H1 (cell line): ENCODE data around the gene RBM19. TPM values are rescaled to one million over a fixed set of nuclear protein-coding genes. Genes with fewer than 3 reads are reported as not detected.

Experiments
- CTCF ChIA-PET: fragments of 300-600 bp; sonication (Branson Sonifier 250); formaldehyde crosslinking; loops from one replicate; lab custom pipeline; 2021; ENCODE audit not compliant: partially characterized antibody; lab: Charles Lee
- POLR2A ChIA-PET: fragments of 300-600 bp; sonication (Branson Sonifier 250); formaldehyde crosslinking; loops from one replicate; lab custom pipeline; 2021; ENCODE audit warnings: inconsistent platforms; ENCODE audit not compliant: partially characterized antibody; lab: Charles Lee
- DNase-seq, 2 experiments: peaks; one replicate each; pipeline versions ENCODE4 v3.0.0 to v3.0.0-alpha.2; 2010 to 2022; ENCODE audit warnings: low spot score in 2 of 2, low read depth in 1 of 2, mixed read lengths in 1 of 2
- FAIRE-seq: peaks from 2 replicates; lab custom pipeline; 2011; peaks lifted over from hg19 to GRCh38; lab: Jason Lieb, UNC
- H2AFZ ChIP-seq: 2 replicates; pipeline ENCODE4 v1.8.1; 2012; ENCODE audit warnings: low read length, inconsistent platforms
- H2AK5ac ChIP-seq: 2 replicates; pipeline ENCODE4 v1.6.1; 2013; ENCODE audit warnings: low read depth, low read length
- H2BK120ac ChIP-seq: replicated peaks from 2 replicates; pipeline ENCODE3; 2013; ENCODE audit warnings: low read depth, low read length, inconsistent platforms
- H2BK12ac ChIP-seq: 2 replicates; pipeline ENCODE4 v1.6.1; 2013; ENCODE audit warnings: low read depth, low read length
- H2BK15ac ChIP-seq: 2 replicates; pipeline ENCODE4 v1.6.1; 2013; ENCODE audit warnings: low read length
- H2BK20ac ChIP-seq: 2 replicates; pipeline ENCODE4 v1.6.1; 2013; ENCODE audit warnings: low read length
- H2BK5ac ChIP-seq: 2 replicates; pipeline ENCODE4 v1.6.1; 2013; ENCODE audit warnings: low read depth, low read length
- H3K14ac ChIP-seq: 2 replicates; pipeline ENCODE4 v1.6.1; 2013; ENCODE audit warnings: inconsistent platforms; ENCODE audit not compliant: insufficient read length
- H3K18ac ChIP-seq: 2 replicates; pipeline ENCODE4 v1.6.1; 2013; ENCODE audit warnings: low read length; ENCODE audit errors: extremely low read depth
- H3K23ac ChIP-seq: 2 replicates; pipeline ENCODE4 v1.6.1; 2013; ENCODE audit warnings: inconsistent platforms; ENCODE audit not compliant: insufficient read length
- H3K23me2 ChIP-seq: 2 replicates; pipeline ENCODE4 v1.6.1; 2013; ENCODE audit warnings: low read depth, low read length
- H3K27ac ChIP-seq: 2 replicates; pipeline ENCODE4 v1.6.1; 2011; ENCODE audit warnings: low read depth, low read length, inconsistent platforms
- H3K27me3 ChIP-seq, 4 experiments: replicated peaks in 1 of 4; 1 replicate in 1 of 4; 2 replicates in 3 of 4; pipeline versions ENCODE4 v1.6.1 to v1.8.1; 2011 to 2013; ENCODE audit warnings: low read length in 3 of 4, mild to moderate bottlenecking in 3 of 4, inconsistent platforms in 2 of 4, mixed read lengths in 2 of 4, moderate library complexity in 1 of 4; ENCODE audit not compliant: control insufficient read depth in 3 of 4, insufficient read depth in 3 of 4; ENCODE audit errors: extremely low read depth in 1 of 4
- H3K36me3 ChIP-seq, 4 experiments: 2 replicates each; pipeline versions ENCODE4 v1.6.1 to v1.8.1; 2011 to 2013; ENCODE audit warnings: mild to moderate bottlenecking in 4 of 4, low read length in 3 of 4, moderate library complexity in 2 of 4, control low read depth in 1 of 4, inconsistent platforms in 1 of 4; ENCODE audit not compliant: insufficient read depth in 4 of 4, control insufficient read depth in 2 of 4
- H3K4ac ChIP-seq: replicated peaks from 2 replicates; pipeline ENCODE3; 2013; ENCODE audit warnings: low read length, low read depth, mixed read lengths, inconsistent platforms; ENCODE audit not compliant: insufficient read length
- H3K4me1 ChIP-seq, 4 experiments: replicated peaks in 1 of 4; 1 replicate in 1 of 4; 2 replicates in 3 of 4; pipeline versions ENCODE4 v1.6.1 to v1.8.1; 2011 to 2013; ENCODE audit warnings: low read length in 3 of 4, inconsistent platforms in 2 of 4, mixed read lengths in 1 of 4; ENCODE audit not compliant: insufficient read depth in 4 of 4, control insufficient read depth in 3 of 4
- H3K4me2 ChIP-seq, 2 experiments: 2 replicates each; pipeline versions ENCODE4 v1.6.1 to v1.8.1; 2011 to 2013; ENCODE audit warnings: low read depth in 2 of 2, low read length in 2 of 2, control low read depth in 1 of 2, inconsistent platforms in 1 of 2, mild to moderate bottlenecking in 1 of 2; ENCODE audit not compliant: insufficient read depth in 1 of 2
- H3K4me3 ChIP-seq, 4 experiments: fragments of 200-600, 300-600 bp in 1 of 4; sonication (generic), shearing (Covaris generic), sonication (Bioruptor Twin) in 1 of 4; 2 replicates each; pipeline versions ENCODE4 v1.5.1 to v1.8.1; 2011 to 2016; ENCODE audit warnings: low read length in 4 of 4, low read depth in 3 of 4, control low read depth in 2 of 4, inconsistent platforms in 2 of 4, mild to moderate bottlenecking in 2 of 4, mixed read lengths in 1 of 4, moderate library complexity in 1 of 4; ENCODE audit not compliant: insufficient read depth in 2 of 4; ENCODE audit errors: extremely low read depth in 1 of 4
- H3K56ac ChIP-seq: replicated peaks from 2 replicates; pipeline ENCODE3; 2013; ENCODE audit warnings: low read depth, mild to moderate bottlenecking, mixed read lengths, low read length, inconsistent platforms; ENCODE audit not compliant: insufficient read length
- H3K79me1 ChIP-seq: 2 replicates; pipeline ENCODE4 v1.6.1; 2013; ENCODE audit warnings: low read depth, low read length, control low read depth
- H3K79me2 ChIP-seq, 2 experiments: 2 replicates each; pipeline versions ENCODE4 v1.6.1 to v1.8.1; 2012 to 2013; ENCODE audit warnings: low read length in 2 of 2, mild to moderate bottlenecking in 2 of 2, inconsistent platforms in 1 of 2; ENCODE audit not compliant: insufficient read depth in 2 of 2, control insufficient read depth in 1 of 2
- H3K9ac ChIP-seq, 4 experiments: replicated peaks in 1 of 4; 1 replicate in 1 of 4; 2 replicates in 3 of 4; pipeline versions ENCODE4 v1.6.1 to v1.8.1; 2011 to 2013; ENCODE audit warnings: low read depth in 3 of 4, low read length in 3 of 4, control low read depth in 2 of 4, mild to moderate bottlenecking in 2 of 4, moderate library complexity in 2 of 4, inconsistent platforms in 1 of 4; ENCODE audit errors: extremely low read depth in 1 of 4
- H3K9me3 ChIP-seq, 2 experiments: 2 replicates each; pipeline versions ENCODE4 v1.6.1 to v1.8.1; 2012 to 2013; ENCODE audit warnings: mild to moderate bottlenecking in 2 of 2, moderate library complexity in 2 of 2, control low read depth in 1 of 2, inconsistent platforms in 1 of 2, low read depth in 1 of 2, low read length in 1 of 2, mixed read lengths in 1 of 2; ENCODE audit not compliant: insufficient read depth in 2 of 2
- H4K20me1 ChIP-seq, 2 experiments: replicated peaks in 1 of 2; 2 replicates each; pipeline versions ENCODE3 to v1.8.1; 2011 to 2013; ENCODE audit warnings: inconsistent platforms in 2 of 2, low read length in 2 of 2, mild to moderate bottlenecking in 1 of 2; ENCODE audit not compliant: insufficient read depth in 2 of 2, control insufficient read depth in 1 of 2
- H4K5ac ChIP-seq: 2 replicates; pipeline ENCODE4 v1.6.1; 2013; ENCODE audit warnings: low read length, low read depth, mixed read lengths, inconsistent platforms; ENCODE audit not compliant: insufficient read length
- H4K8ac ChIP-seq: 2 replicates; pipeline ENCODE4 v1.8.0; 2013; ENCODE audit warnings: mild to moderate bottlenecking, moderate library complexity, low read length, inconsistent platforms; ENCODE audit not compliant: insufficient read depth; ENCODE audit errors: extremely low read depth
- H4K91ac ChIP-seq: replicated peaks from 2 replicates; pipeline ENCODE3; 2013; ENCODE audit warnings: low read length, mixed read lengths, inconsistent platforms; ENCODE audit not compliant: insufficient read length
- CBX5 ChIP-seq: fragments of 300-800, 300-1000 bp; sonication (generic); IDR thresholded peaks from 2 replicates; pipeline ENCODE4 v1.7.1; 2016; ENCODE audit warnings: antibody characterized with exemption, low read length, low read depth
- FOSL1 ChIP-seq: IDR thresholded peaks from 2 replicates; pipeline ENCODE4 v1.6.1; 2011; ENCODE audit warnings: mild to moderate bottlenecking, low read depth, low read length, moderate library complexity; ENCODE audit not compliant: insufficient read depth
- KDM1A ChIP-seq: fragments of 200-600, 300-600 bp; sonication (generic); IDR thresholded peaks from 2 replicates; pipeline ENCODE4 v1.7.1; 2016; ENCODE audit warnings: mild to moderate bottlenecking, low read length, borderline replicate concordance
- SP4 ChIP-seq: IDR thresholded peaks from 2 replicates; pipeline ENCODE4 v1.6.1; 2012; ENCODE audit warnings: low read length, inconsistent platforms
- SRF ChIP-seq: IDR thresholded peaks from 2 replicates; pipeline ENCODE4 v1.6.1; 2011; ENCODE audit warnings: mild to moderate bottlenecking, low read depth, low read length, moderate library complexity
- USF2 ChIP-seq: IDR thresholded peaks from 2 replicates; pipeline ENCODE4 v1.6.1; 2011; ENCODE audit warnings: low read length, improper control_type of control experiment
- WGBS, 2 experiments: shearing (Covaris generic) in 1 of 2; methylation state at CpG; one replicate each; pipeline versions ENCODE4 v1.1.6 to v1.1.7; 2013 to 2015; ENCODE audit warnings: low lambda C conversion rate in 2 of 2, mixed read lengths in 2 of 2, inconsistent platforms in 1 of 2, low coverage in 1 of 2, missing lambda C conversion rate in 1 of 2; ENCODE audit not compliant: insufficient replicate concordance in 2 of 2, insufficient coverage in 1 of 2, insufficient read length in 1 of 2; ENCODE audit errors: extremely low coverage in 1 of 2, missing lambda C conversion rate in 1 of 2; 5-methylcytosine and 5-hydroxymethylcytosine counted together
- polyA plus RNA-seq, 7 experiments: library from polyadenylated mRNA; depleted of rRNA in 3 of 7; stranded (reverse) in 5 of 7; unstranded in 2 of 7; fragments of >200 nt in 5 of 7; fragments of 200-250 nt in 2 of 7; gene quantifications; 1 replicate in 5 of 7; 2 replicates in 1 of 7; 4 replicates in 1 of 7; pipeline versions ENCODE4 v1.2.1 to v1.2.3, GENCODE V29; 2011 to 2013; ENCODE audit warnings: missing spikeins in 2 of 7, mixed read lengths in 2 of 7
- total RNA-seq: library from RNA; stranded (reverse); fragmentation: NEBNext Ultra II Directional; extraction: Animal tissue kit (Norgen Biotek cat#: 25700); gene quantifications from 2 replicates; pipeline ENCODE4 v1.2.1, GENCODE V29; 2021

Gene RBM19
- total and polyA plus RNA-seq, 2 of the 8 experiments (the other 6 are each of a cell fraction or from before 2014, with no cell fraction given) = 23.4 to 61.9 TPM

- TF ChIP-seq CBX5 (no peak), USF2 (no peak), SRF (no peak), SP4 (no peak), KDM1A (peak; percentile 60; the same call in 1 of the 2 replicates), FOSL1 (no peak)
- Histone ChIP-seq H2AFZ (no peak overlapping the region), H3K23me2 (no peaks in the 10 kb centered on the region), H4K8ac (no peak overlapping the region), H2BK15ac (no peak overlapping the region), H3K79me1 (no peaks in the 10 kb centered on the region), H3K9ac (no peak overlapping the region), H3K4me1 (no peaks in the 10 kb centered on the region), H3K23ac (no peak overlapping the region), H3K56ac (no peak overlapping the region), H3K4me2 (no peak overlapping the region), H3K36me3 (no peaks in the 10 kb centered on the region), H3K4ac (no peak overlapping the region), H2AK5ac (no peak overlapping the region), H3K9me3 (0 out of 4 replicates have a peak, but pooled peaks cover 0 to 3% of the 10 kb centered on the region in 2 experiments), H4K5ac (no peak overlapping the region), H2BK20ac (no peak overlapping the region), H2BK5ac (no peak overlapping the region), H3K79me2 (no peaks in the 10 kb centered on the region), H3K4me3 (no peak overlapping the region), H3K14ac (no peak overlapping the region), H2BK12ac (no peak overlapping the region), H3K27me3 (peaks cover 0 to 5% (median under 1%) of the 10 kb centered on the region in 4 experiments; a peak in 1 of 7 replicates), H4K91ac (no peak overlapping the region), H3K18ac (no peak overlapping the region), H4K20me1 (no peaks in the 10 kb centered on the region), H3K27ac (no peak overlapping the region), H2BK120ac (no peak overlapping the region)
- ChIA-PET POLR2A (no interaction called here), CTCF (interaction anchor here (0.8 to 3.2 kb wide), 46 partner anchors 9 to 1893 kb away, joined by 3 to 32 read pairs (median 4); no protein-coding TSS in a partner anchor)
- FAIRE-seq (no peak), DNase-seq (no peak)
- WGBS, 2 experiments = 74% methylated on average over 2 of the region's 2 CpGs; no CpG with 5 or more reads in 1 of the 2 experiments
These were observed 13.9 kb upstream of the RBM19 start for GRCh38 chr12:113980054-113980453.
